ENCODE measurements around the gene MAK.

DNA sequence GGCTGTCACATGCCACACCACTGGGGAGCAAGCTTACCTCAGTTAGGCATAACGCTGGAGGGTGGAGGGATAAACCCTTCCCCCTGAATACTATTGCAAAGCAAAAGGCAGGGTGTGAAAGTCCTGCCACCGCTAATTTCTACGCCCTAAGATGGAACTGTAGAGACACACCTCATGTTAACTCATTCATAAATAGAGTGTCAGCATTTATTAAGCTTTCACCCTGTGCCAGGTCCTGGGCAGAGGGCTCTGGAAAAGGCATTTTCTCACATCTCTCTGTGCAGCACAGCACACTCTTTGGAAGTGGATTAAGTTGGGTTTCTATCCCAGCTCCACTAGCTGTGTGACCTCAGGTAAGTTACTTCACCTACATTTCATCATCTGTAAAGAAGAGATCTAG, 68.9 kb downstream of the MAK start:
- no peak for TF ChIP-seq YY1 (IDR thresholded peaks at IDR 0.05)
- TF ChIP-seq, protein P1, sequence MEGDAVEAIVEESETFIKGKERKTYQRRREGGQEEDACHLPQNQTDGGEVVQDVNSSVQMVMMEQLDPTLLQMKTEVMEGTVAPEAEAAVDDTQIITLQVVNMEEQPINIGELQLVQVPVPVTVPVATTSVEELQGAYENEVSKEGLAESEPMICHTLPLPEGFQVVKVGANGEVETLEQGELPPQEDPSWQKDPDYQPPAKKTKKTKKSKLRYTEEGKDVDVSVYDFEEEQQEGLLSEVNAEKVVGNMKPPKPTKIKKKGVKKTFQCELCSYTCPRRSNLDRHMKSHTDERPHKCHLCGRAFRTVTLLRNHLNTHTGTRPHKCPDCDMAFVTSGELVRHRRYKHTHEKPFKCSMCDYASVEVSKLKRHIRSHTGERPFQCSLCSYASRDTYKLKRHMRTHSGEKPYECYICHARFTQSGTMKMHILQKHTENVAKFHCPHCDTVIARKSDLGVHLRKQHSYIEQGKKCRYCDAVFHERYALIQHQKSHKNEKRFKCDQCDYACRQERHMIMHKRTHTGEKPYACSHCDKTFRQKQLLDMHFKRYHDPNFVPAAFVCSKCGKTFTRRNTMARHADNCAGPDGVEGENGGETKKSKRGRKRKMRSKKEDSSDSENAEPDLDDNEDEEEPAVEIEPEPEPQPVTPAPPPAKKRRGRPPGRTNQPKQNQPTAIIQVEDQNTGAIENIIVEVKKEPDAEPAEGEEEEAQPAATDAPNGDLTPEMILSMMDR (IDR thresholded peaks at IDR 0.05; ENCODE audit: low read depth, low read length, missing input control): no peak
- TF ChIP-seq JUND (IDR thresholded peaks at IDR 0.05): no peak
- TF ChIP-seq MAX (IDR thresholded peaks at IDR 0.05): no peak
- TF ChIP-seq, protein P2, sequence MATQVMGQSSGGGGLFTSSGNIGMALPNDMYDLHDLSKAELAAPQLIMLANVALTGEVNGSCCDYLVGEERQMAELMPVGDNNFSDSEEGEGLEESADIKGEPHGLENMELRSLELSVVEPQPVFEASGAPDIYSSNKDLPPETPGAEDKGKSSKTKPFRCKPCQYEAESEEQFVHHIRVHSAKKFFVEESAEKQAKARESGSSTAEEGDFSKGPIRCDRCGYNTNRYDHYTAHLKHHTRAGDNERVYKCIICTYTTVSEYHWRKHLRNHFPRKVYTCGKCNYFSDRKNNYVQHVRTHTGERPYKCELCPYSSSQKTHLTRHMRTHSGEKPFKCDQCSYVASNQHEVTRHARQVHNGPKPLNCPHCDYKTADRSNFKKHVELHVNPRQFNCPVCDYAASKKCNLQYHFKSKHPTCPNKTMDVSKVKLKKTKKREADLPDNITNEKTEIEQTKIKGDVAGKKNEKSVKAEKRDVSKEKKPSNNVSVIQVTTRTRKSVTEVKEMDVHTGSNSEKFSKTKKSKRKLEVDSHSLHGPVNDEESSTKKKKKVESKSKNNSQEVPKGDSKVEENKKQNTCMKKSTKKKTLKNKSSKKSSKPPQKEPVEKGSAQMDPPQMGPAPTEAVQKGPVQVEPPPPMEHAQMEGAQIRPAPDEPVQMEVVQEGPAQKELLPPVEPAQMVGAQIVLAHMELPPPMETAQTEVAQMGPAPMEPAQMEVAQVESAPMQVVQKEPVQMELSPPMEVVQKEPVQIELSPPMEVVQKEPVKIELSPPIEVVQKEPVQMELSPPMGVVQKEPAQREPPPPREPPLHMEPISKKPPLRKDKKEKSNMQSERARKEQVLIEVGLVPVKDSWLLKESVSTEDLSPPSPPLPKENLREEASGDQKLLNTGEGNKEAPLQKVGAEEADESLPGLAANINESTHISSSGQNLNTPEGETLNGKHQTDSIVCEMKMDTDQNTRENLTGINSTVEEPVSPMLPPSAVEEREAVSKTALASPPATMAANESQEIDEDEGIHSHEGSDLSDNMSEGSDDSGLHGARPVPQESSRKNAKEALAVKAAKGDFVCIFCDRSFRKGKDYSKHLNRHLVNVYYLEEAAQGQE (IDR thresholded peaks at IDR 0.05): no peak
- TF ChIP-seq, protein P3, sequence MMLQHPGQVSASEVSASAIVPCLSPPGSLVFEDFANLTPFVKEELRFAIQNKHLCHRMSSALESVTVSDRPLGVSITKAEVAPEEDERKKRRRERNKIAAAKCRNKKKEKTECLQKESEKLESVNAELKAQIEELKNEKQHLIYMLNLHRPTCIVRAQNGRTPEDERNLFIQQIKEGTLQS (IDR thresholded peaks at IDR 0.05): no peak
- no peak for TF ChIP-seq RAD21 (IDR thresholded peaks at IDR 0.05)
- TF ChIP-seq GABPA (IDR thresholded peaks at IDR 0.05 in 1 of 2, conservative IDR thresholded peaks at IDR 0.05 in 1 of 2): no peak

All from liver (tissue), 3 donors.